Adipocyte (in vitro differentiated cells): ENCODE measurements around the gene CLDN8.

Experiments used
- DNase-seq: peaks from one replicate; pipeline ENCODE4 v3.0.0-alpha.2; 2015; ENCODE audit warnings: low read depth
- H3K27me3 ChIP-seq: replicated peaks from 2 replicates; pipeline ENCODE4 v1.7.0; 2013; ENCODE audit warnings: mild to moderate bottlenecking, low read length, moderate library complexity; ENCODE audit not compliant: control insufficient read depth, insufficient read depth
- H3K36me3 ChIP-seq: 2 replicates; pipeline ENCODE4 v1.7.0; 2013; ENCODE audit warnings: low read length, mild to moderate bottlenecking, moderate library complexity; ENCODE audit not compliant: control insufficient read depth, insufficient read depth, severe bottlenecking
- H3K4me1 ChIP-seq: 2 replicates; pipeline ENCODE4 v1.7.0; 2013; ENCODE audit warnings: mild to moderate bottlenecking, low read length, moderate library complexity; ENCODE audit not compliant: control insufficient read depth, insufficient read depth
- H3K4me3 ChIP-seq: 2 replicates; pipeline ENCODE4 v1.7.0; 2013; ENCODE audit warnings: mild to moderate bottlenecking, low read length, moderate library complexity
- H3K9ac ChIP-seq: 2 replicates; pipeline ENCODE4 v1.7.0; 2013; ENCODE audit warnings: mild to moderate bottlenecking, low read length, moderate library complexity
- H3K9me3 ChIP-seq: 2 replicates; pipeline ENCODE4 v1.7.0; 2013; ENCODE audit warnings: mild to moderate bottlenecking, low read length, moderate library complexity; ENCODE audit not compliant: control insufficient read depth

CLDN8 gene

DNA sequence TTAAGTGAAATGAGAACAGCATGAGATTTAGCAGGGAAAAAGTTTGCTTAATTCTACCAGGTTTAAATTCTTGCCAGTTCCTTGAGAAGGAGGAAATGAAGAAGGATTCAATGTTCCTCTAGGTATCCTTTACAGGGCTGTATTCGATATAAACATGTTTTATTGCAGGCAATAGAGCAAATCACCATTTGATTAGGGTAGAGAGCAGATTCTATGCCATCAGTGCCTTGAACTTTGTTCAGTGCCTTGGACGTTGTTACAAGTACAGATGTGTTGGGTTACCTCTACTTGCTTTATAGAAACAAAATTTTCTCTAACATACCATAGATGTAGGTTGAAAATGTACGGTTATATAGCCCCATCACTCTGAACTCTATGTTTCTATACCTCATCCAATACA, 18.2 kb upstream of the CLDN8 start:
- Histone ChIP-seq H3K9me3 (no peaks in the 10 kb centered on the region), H3K27me3 (no peaks in the 10 kb centered on the region), H3K36me3 (no peaks in the 10 kb centered on the region), H3K4me1 (peaks cover 26% of the 10 kb centered on the region), H3K9ac (no peak overlapping the region), H3K4me3 (peak overlapping the region; percentile 3)
- DNase-seq = no peak

DNA sequence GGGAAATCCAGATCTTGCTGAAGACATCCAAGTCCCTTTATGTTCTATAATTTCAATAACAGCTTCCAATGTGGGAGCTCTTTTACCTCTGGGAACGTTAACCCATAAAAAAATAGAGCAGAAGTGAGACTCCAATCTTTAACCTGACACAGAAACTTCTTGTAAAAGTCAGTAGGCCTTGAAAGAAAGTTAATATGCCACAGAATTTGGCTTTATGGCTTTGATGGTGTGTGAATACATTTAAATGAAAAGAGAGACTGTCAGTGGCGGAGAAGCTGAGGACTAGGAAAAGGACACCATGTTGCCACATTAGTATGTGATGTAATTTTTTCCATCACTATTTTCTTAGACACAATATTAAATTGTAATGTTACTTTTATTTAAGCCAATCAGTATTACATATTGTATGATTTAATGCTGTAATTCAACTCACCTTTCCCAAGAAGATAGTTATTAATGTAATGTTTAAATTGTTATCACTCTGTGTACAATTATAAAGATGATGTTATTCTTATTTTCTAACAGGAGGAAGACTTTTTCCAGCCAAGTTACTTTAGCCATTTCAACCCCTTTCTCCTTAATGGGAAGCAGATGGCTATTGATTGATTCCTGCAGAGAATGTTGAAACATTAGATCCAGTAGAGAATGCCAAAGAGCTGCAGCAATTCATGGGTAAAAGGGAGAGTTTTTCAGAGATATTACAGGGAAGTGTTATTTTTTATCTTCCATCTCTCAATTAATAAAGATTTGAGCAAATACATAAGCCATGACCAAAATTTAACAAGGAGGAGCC, 17.5 kb upstream of the CLDN8 start:
- H3K27me3 ChIP-seq = no peaks in the 10 kb centered on the region
- H3K9me3 ChIP-seq = no peaks in the 10 kb centered on the region
- peak overlapping the region; percentile 3 for H3K4me3 ChIP-seq
- peak; percentile 28 for DNase-seq
- H3K36me3 ChIP-seq = no peaks in the 10 kb centered on the region
- peaks cover 29% of the 10 kb centered on the region for H3K4me1 ChIP-seq
- no peak overlapping the region for H3K9ac ChIP-seq

DNA sequence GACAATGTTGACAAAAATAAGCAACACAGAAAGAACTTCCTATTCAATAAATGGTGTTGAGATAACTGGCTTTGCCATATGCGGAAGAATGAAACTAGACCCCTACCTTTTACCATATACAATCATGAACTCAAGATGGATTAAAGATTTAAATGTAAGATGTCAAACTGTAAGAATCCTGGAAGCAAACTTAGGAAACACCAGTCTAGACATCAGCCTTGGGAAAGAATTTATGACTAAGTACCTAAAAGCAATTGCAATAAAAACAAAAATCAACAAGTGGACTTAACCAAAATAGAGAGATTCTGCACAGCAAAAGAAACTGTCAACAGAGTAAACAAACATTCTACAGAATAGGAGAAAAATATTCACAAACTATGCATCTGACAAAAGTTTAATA, 16.1 kb upstream of the CLDN8 start:
- Histone ChIP-seq H3K4me1 (peaks cover 41% of the 10 kb centered on the region), H3K36me3 (no peaks in the 10 kb centered on the region), H3K9ac (no peak overlapping the region), H3K4me3 (no peak overlapping the region), H3K27me3 (no peaks in the 10 kb centered on the region), H3K9me3 (no peaks in the 10 kb centered on the region)
- DNase-seq = no peak

DNA sequence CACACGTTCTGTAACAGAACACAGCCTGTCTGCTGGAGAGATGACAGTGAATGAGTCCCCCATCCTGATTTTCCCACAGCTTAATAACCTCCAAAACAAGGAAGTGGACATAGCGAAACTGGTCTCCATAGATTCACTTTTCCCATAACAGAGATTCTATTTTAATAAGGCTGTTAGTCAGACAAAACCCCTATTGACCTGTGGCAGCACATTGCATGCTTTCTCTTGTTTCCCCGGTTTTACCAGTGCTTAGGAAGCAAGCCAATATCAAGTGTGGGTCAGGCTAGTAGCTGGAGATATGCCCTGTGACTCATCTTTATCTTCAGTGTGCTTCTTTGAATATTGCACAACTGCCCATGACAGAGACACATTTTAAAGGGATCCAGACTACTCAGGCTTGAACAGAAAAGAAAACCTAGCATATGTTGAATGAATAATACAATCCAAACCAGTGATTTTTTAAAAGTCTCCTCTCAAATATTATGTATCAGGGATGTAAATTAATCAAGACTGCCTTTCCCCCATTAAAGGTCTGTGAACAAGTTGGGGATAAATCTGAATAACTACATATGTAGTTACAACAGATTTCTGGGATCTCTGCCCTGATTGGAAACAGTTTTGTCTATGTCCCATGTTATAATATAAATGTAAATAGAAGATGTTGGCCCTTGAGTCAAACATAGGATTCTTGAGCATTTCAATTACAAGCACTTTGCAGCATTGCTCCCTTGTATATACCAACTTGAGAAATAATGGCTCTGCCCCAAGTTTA, 11.9 kb upstream of the CLDN8 start:
- H3K9me3 ChIP-seq = no peaks in the 10 kb centered on the region
- no peaks in the 10 kb centered on the region for H3K36me3 ChIP-seq
- peak; percentile 59 for DNase-seq
- H3K4me1 ChIP-seq = peaks cover 20% of the 10 kb centered on the region
- H3K27me3 ChIP-seq = no peaks in the 10 kb centered on the region
- H3K4me3 ChIP-seq = peak overlapping the region; percentile 66
- H3K9ac ChIP-seq = peak overlapping the region; percentile 3

- Histone ChIP-seq H3K9ac (no peak overlapping the region), H3K27me3 (no peaks in the 10 kb centered on the region), H3K4me3 (peak overlapping the region; percentile 66), H3K4me1 (peaks cover 20% of the 10 kb centered on the region), H3K36me3 (no peaks in the 10 kb centered on the region), H3K9me3 (no peaks in the 10 kb centered on the region)
- no peak for DNase-seq
Measured at GRCh38 chr21:30227128-30227527, 11.2 kb upstream of the CLDN8 start.

DNA sequence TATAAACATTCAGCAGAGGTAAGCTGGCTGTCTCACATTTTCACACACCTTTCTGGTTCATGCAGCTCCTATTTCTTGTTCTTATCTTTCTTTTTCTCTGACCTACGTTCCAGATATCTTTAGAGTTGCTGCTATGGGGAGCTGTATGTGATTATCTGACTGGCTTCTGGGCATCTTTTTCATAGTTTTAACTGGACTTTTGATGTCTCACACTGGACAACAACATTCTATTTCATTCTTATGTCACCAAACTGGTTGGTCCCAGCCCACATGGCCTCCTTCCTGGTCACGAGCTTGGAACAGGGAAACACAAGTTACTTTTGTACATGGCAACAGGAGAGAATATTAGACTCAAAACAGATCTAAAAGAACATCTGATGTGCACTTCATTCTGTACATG, 7.7 kb upstream of the CLDN8 start:
- Histone ChIP-seq H3K4me3 (no peak overlapping the region), H3K4me1 (peaks cover 19% of the 10 kb centered on the region), H3K9ac (no peak overlapping the region), H3K9me3 (no peaks in the 10 kb centered on the region), H3K36me3 (no peaks in the 10 kb centered on the region), H3K27me3 (no peaks in the 10 kb centered on the region)
- no peak for DNase-seq

GRCh38 chr21:30222724-30223123, 6.8 kb upstream of the CLDN8 start:
- Histone ChIP-seq H3K36me3 (no peaks in the 10 kb centered on the region), H3K4me3 (no peak overlapping the region), H3K4me1 (peaks cover 11% of the 10 kb centered on the region), H3K27me3 (no peaks in the 10 kb centered on the region), H3K9ac (no peak overlapping the region), H3K9me3 (no peaks in the 10 kb centered on the region)
- no peak for DNase-seq

DNA sequence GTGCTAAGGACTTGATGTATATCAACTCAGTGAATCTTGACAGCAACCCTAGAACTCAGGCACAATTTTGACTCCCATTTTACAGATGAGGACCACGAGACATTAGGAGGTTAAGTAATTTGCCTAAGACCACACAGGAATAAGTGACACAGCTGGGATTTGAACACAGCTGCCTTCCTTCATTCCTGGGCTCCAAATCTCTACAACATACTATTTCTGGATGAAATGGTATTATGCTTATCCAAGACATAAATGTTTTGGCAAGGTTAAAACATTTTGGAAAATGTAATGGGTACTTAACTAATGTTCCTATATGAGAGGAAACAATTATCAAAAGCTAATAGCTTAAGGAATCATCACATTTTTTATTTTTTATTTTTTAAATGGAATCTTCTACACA, 4.8 kb downstream of the CLDN8 start:
- peaks cover 13% of the 10 kb centered on the region for H3K4me1 ChIP-seq
- no peak overlapping the region for H3K4me3 ChIP-seq
- H3K36me3 ChIP-seq = no peaks in the 10 kb centered on the region
- no peaks in the 10 kb centered on the region for H3K27me3 ChIP-seq
- H3K9ac ChIP-seq = no peak overlapping the region
- no peaks in the 10 kb centered on the region for H3K9me3 ChIP-seq
- DNase-seq = no peak

- Histone ChIP-seq H3K9ac (no peak overlapping the region), H3K27me3 (no peaks in the 10 kb centered on the region), H3K36me3 (no peaks in the 10 kb centered on the region), H3K9me3 (no peaks in the 10 kb centered on the region), H3K4me1 (peaks cover 13% of the 10 kb centered on the region), H3K4me3 (no peak overlapping the region)
- DNase-seq = no peak
Measured at GRCh38 chr21:30209601-30210000, 6.3 kb downstream of the CLDN8 start.

DNA sequence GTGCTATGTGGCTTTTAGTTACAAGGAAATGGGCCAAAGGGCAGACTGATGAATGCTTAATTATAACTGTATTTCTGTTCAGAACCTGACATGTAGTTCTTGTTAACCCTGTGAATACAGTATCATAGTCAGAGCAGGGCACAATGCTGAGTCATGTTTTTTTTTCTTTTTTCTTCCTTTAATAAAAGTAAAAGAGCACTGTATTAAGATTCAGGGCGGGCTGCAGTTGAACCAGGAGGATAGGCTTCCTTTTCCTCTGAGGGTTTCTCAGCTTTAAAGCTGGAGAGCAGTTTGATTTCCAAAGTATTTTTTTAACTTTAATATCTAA, 8.7 kb downstream of the CLDN8 start:
- peak overlapping the region; percentile 37 for H3K9ac ChIP-seq
- DNase-seq = no peak
- H3K4me1 ChIP-seq = peaks cover 13% of the 10 kb centered on the region
- H3K27me3 ChIP-seq = no peaks in the 10 kb centered on the region
- H3K9me3 ChIP-seq = no peaks in the 10 kb centered on the region
- H3K4me3 ChIP-seq = peak overlapping the region; percentile 34
- no peaks in the 10 kb centered on the region for H3K36me3 ChIP-seq

DNA sequence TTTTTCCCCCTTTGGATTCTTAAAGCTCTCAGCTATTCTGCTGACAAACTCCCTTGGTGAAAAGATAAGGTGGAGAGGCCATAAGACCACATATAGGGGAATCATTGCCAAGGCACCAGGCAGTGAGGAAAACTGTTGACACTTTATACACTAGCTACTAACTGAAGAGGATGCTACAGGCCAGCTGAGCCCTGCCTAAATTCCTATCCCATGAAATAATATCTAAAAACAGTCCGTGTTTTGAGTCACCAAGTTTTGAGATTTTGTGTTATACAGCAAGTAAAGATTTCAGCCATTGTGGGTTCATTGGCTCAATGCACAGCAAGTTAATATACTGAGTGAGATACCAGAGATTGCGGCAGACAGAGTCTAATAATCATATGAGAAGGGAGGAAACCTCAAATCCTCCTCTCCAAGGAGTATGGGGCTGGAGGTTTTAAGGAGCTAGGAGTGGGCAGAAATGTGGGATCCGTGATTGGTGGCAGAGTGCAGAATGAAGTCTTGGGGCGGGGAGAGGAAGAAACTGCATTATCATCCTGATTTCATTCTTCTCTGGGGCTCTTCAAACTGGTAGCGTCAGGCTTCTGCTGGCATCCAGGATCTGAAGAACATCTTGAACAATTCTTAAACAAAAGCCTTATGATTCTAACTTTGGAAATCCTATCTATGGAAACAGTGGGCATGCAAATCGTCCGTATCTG, 9.2 kb downstream of the CLDN8 start:
- Histone ChIP-seq H3K27me3 (no peaks in the 10 kb centered on the region), H3K4me1 (peaks cover 13% of the 10 kb centered on the region), H3K9me3 (no peaks in the 10 kb centered on the region), H3K9ac (peak overlapping the region; percentile 37), H3K4me3 (peak overlapping the region; percentile 34), H3K36me3 (no peaks in the 10 kb centered on the region)
- no peak for DNase-seq
